EL (cell line): ENCODE results near the gene SLC35A1.

Experiments
- DNase-seq: peaks from one replicate; pipeline ENCODE4 v3.0.0-alpha.2; 2016

The SLC35A1 gene

DNA sequence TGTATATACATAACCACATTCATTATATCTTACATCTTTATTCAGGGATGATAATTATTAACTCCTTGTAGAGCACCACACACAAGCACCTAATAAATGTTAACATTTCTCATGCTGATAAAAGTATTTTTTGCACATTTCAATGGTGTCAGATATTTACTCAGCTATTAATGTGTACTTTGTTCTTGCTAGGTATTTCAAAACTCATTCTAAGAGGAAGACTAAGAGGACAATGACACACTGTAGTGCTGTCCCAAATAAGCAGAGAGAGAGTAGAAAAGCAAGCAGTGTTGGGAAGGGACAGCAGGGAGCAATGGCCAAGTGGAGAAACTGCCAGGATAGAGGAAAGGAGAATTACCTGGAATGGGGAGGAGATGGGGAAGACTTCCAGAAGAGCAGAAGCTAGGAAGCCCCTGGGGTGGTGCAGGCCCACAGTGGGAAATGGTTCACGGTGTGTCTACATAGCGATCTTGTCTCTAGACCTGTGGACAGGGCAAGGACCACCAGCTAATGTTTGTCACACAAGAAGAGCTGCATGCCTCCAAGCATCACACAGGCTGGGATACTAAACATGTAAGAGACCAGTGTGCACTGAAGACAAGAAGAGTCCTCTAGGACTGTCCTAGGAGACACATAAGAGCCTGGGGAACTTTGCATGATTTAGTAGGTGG is 61.7 kb downstream of the SLC35A1 start:
- no peak for DNase-seq

DNA sequence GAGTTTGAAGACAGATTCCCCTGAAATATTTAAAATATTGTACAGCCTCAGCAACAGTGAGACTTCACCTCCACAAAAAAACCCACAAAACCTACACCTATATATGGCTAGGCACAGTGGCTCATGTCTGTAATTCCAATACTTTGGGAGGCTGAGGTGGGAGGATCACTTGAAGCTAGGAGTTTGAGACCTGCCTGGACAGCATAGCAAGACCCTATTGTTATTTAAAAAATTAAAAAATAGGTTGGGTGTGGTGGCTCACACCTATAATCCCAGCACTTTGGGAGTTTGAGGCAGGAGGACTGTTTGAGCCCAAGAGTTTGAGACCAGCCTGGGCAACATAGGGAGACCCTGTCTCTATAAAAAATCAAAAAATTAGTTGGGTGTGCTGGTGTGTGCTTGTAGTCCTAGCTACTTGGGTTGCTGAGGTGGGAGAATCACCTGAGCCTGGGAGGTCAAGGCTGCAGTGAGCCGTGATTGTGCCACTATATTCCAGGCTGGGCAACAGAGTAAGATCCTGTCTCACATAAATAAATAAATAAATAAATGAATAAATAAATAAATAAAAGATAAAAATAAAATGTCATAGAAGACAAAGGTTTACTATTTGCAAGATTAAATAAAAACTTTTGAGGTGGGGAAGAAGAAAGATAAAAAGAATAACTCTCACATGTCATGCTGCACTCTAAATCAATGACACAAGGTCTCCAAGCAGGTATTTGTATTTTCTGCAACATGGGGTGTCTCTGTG is 65.9 kb downstream of the SLC35A1 start:
- no peak for DNase-seq

DNA sequence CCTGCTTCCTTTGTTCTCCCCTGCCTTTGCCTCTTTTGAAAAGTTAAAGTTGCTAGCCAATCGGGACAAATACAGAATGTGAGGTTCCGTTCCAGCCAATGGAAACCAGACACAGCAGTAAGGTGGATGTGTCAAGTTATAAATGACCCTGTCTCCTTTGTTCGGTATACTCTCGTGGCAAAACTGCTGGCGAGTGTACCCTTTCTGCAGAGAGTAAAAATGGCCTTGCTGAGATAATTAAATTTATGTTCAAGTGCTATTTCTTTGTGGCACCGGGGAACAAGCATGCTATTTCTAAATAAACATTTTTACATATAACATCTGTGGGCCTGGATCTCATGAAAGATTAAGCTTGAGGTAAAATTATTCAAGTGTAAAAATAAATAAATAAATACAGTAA is 66.8 kb downstream of the SLC35A1 start:
- DNase-seq: no peak

DNA sequence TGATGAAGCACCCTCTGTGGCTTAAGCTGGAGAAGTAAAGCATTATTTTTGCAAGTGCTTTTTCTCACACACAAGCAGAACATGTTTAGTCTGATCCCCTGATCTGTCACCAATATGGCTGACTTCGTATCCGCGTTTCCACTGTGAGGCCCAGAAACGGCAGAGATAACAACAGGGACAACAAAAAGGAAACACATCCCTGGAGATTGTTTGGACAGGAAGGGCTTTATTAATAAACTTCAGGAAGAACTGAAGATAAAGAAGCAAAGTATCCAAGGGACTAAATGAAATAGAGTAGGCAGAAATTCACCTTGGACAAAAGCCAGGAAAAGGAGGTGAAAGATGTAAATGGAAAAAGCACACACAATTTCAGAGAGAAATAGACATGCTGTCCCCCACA is 67.8 kb downstream of the SLC35A1 start:
- no peak for DNase-seq

DNA sequence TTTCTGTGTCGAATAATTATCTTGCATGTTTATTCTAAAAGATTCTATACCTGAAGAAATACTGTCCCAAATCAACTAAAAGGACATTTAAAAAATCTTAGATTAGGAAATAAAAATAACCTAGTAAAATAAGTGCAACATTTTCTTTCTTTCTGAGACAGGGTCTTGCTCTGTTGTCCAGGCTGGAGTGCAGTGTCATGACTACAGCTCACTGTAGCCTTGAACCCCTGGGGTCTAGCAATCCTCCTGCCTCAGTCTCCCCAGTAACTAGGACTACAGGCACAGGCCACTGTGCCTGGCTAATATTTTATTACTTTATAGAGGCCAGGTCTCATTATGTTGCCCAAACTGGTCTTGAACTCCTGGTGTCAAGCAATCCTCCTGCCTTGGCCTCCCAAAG is 68.3 kb downstream of the SLC35A1 start:
- no peak for DNase-seq

DNA sequence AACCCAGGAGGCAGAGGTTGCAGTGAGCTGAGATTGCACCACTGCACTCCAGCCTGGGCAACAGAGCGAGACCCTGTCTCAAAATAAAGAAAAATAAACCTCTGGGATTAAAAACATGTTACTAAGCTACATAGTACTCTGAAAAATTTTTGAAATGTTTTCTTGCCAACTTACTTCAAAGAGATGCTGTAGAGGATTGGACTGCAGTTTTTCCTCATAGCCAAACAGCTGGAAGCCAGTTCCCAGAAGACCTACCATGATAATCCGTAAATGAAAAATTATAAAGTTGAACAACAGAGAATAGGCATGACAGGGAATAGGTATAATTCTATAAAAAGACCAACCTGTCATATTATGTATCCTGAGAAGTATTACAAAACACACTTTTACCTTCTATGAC is 69.0 kb downstream of the SLC35A1 start:
- DNase-seq: no peak

DNA sequence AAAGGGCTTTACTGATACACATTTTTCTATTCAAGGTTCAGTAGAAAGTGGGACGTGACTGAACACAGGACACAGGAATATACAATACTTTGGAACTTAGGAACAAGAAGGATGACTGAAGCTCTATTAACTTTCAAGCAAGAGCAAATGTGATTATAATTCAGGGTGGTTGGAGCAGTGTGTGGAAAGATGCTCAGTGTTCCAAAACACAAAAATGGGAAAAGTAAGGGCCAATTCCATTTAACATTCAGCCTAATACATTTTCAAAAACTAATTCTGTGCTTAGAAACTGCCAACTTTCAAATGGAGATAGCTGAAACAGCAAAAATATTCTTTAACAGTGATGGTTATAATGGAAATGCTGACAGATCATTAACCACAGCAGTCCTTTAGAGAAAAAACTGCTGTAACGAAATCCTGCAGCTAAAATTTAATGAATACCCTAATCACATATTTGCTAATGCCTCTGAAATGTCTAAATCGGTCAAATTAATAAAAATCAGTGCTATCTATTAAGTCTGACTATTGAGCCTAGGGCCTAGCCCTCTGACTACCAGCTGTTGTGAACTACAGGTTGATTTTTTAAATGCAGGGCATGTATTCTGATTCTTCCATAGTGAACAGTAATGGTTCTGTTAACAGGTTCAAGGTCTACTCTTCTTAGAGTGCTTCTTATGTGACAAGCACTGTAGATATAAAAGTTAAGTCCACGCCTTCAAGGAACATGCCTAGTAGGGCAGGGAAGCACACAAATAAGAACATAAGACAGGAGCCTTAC is 71.1 kb downstream of the SLC35A1 start:
- no peak for DNase-seq

DNA sequence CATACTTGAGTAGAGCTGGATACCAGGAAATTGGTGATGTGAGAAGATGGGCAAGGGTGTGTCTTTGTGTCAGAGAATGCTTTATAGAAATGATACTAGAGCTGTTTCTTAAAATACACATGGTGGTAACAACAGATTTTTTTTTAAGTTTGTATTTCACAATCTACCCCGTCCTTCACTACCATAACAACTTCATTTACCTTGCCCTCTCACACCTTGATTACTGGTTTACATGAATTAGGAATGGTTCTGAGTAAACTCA is 71.6 kb downstream of the SLC35A1 start:
- DNase-seq: no peak

DNA sequence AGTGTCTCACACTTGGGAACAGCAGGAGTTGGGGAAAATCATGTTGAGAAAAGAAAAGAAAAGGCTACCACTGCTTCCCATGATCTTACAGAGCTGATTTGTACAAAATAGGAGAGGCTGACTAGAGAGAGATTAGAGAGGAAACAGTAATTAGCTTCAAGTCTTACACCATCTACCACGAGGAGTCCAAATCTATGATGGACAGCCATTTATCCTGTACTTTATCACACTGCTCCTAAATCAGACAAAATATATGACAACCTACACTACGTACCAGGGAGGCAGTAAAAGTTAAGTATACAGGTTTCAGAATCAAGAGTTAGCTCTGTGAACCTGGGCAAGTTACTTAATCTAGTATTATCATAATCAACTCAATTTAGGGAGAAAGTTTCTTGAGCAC is 79.0 kb downstream of the SLC35A1 start:
- DNase-seq: no peak

DNA sequence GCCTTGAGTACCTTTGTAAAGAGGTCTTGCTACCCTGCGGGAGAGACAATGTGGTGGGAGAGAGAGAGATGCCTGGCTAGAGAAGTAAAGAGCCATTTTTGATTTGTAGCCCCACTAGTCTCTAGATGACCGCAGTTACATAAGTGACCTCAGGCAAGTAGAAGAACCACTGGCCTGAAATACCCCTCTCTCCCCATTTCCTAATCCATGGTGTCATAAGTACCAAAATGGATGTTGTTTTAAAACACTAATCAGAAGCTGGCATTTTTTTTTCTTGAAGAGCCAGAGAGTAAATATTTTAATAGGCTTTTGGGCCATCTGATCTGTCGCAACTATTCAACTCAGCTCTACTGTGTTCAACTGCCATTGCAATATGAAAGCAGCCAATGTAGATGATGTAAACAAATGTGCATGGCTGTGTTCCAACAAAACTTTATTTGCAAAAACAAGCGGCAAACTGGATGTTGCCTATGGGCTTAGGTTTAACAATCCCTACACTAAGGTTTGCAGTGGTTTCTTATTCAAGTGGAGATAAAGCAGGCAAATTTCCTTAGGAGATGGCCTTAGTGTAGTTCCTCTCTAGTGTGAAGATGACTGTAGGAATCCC is 80.5 kb downstream of the SLC35A1 start:
- no peak for DNase-seq

DNA sequence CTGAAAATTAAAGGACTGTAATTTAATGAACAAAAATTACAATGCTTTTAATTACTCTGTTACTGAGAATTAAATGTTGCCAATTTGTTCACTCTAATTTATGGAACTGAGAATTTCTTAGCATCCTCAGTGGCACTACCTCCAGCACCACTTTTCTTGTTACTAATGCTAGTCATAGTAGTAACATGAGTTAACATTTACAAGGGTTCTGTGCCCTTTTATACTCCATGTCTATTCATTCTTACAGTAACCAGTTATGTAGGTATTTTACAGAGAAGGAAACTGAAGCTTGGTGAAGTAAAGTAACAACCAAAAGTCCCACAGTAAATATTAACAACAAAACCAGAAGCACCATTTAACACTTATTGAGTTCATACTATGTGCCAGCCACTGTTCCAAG is 82.7 kb downstream of the SLC35A1 start:
- DNase-seq: no peak

DNA sequence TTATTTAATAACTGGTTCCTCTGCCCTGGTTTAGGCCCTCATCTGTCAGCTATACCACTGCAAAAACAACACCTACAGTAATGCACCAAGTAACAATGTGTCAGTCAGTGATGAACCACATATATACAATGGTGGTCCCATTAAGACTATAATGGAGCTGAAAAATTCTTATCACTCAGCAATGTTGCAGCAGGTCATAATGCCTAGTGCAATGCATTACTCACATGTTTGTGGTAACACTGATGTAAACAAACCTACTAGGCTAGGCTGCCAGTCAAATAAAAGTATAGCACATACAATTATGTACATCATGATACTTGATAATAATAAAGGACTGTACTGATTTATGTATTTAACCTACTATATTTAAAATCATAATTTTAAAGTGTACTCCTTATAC is 85.7 kb downstream of the SLC35A1 start:
- peak; percentile 46 for DNase-seq

DNA sequence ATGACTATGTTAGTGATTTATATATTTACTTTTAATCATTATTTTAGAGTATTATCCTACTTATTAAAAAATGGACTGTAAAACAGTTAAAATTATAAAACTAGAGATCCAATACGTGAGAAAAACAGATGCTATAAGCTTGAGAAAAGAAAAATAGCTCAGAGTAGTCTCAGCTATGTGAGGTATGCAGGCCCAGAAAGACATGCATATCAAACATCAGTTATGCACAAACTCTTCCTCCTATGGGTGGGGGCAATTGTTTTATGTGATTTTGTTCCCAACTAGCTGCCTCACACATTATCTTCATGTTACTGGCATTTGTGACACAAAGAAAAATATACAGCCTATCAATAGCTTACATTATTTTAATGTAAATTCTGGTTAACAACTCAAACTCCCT is 88.2 kb downstream of the SLC35A1 start:
- DNase-seq: no peak
